Fibroblast of peridontal ligament (primary cell): ENCODE measurements around the gene OPRL1.
A peak's percentile ranks its signal among the peaks of the same experiment; 100 is the strongest.

ENCODE experiments used
- DNase-seq: peaks from one replicate; pipeline ENCODE4 v3.0.0-alpha.2; 2010; ENCODE audit errors: extremely low read depth

OPRL1 gene

GRCh38 chr20:64056889-64057627 lies 22.8 kb upstream of the OPRL1 start:
- DNase-seq = no peak

- DNase-seq = peak; percentile 36
Observed at GRCh38 chr20:64057628-64058498, 22.0 kb upstream of the OPRL1 start.

GRCh38 chr20:64058536-64058935 lies 21.3 kb upstream of the OPRL1 start:
- no peak for DNase-seq

DNA sequence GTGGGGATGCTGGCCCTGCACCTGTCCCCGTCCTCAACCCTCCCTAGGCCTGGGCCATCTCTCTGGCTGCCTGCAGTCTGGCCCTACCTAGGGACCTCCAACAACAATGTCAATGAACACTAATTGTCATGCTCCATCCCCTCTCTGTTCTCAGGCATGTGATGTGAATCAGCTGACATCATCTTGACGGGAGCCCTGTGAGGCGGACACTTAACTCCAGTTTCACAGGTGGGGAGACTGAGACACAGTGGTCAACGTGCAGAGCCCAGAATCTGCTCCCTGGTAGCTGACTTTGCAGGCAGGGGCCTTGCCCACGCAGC lies 17.6 kb upstream of the OPRL1 start:
- no peak for DNase-seq

DNA sequence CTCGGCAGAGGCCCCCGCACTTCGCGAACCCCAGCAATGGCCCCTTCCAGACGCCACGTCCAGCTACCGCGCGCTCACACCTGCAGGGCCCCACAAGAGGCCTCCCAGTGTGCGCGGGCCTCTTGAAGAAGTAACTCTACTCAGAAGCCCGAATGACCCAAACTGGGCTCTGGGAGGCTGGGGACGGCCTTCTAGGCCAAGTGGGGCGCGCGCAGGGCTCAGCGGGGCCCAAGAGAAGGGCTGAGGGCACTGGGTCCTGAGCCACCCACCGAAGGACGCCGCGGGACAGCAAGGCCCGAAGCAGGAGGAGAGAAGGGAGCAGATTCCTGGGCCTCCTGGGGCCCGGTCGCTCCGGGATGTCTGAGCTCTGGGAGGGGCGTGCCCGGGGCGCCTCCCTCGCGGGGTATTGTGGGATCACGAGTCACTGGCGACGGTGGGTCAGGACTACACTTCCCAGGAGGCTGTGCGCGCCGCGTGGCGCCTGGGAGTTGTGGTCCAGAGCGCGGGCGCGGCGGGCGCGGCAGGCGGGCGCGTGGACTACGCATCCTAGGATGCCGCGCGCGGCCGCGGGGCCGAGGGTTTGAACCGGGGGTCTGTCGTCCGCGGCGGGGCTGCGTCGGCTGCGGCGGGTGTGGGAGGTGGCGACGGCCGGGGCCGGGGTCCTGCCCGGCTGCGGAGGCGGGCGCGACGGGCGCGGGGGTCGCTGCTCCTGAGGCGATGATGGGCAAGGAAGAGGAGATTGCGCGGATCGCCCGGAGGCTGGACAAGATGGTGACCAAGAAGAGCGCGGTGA lies 17.1 kb upstream of the OPRL1 start, which contains the start of gene TCEA2:
Gene TCEA2, plus strand, starts transcription at position 603 of the 793 bp plus-strand sequence. Its CDS starts 115 bp downstream, at position 718.
- peak; percentile 94 for DNase-seq

DNA sequence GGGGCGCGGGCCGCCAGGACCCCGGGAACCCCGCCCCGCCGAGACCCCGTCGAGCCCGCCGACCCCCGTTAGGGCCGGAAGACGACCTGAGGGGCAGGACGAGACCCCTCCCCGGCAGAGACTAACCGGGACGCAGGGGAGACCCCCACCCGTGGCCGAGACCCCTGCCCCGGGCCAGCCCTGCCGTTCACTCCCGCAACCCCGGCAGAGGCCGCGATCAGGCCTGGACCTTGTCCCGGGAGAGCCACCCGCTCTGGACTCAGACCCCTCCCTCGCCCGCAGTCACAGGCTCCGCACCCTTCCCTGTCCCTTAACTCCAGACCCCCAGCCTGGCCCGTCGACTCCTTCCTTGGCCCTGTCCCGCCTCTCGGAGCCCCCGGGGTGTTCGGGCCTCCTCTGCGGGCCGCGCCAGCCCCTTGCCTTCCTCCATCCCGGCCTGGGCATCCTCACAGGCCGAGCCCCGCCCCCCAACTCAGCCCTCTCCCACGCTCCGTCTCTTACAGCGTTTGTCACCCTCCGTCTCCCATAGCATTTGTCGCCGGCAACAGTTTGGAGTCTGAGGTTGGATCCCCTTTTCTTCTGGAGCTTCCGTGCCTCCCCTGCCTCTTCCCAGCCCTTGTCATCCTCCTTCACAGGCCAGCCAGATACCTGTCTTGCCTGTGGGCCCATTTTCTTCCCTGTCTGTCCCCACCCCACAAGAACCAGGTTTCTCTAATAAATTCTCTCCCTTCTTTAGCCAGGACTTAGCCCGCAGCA lies 16.3 kb upstream of the OPRL1 start:
- DNase-seq = peak; percentile 5

DNA sequence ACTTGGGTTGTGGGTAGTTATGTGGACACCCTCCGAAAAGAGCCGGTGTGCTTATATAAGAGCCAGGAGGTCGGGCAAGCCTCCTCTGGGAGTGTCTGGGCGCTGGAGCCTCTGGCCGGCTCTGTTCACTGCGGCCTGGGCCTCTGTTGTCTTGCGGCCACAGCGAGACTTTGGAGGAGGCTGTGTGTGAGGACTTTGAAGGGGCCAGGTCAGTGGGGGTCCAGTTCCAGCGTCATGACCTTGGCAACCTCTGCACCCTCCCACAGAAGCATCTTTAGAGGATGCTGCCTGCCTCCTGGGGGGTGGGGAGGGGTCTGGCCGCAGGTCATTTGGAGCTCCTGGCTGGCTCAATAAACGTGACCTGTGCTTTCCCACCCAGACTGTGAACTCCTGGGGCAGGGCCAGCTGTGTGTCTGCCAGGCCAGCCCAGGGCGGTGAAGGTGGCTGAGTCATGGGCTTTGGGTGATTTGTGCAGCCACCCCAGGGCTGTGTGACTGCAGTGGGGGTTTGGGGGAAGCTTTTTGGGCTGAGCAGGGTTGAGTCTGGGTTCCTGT lies 15.7 kb upstream of the OPRL1 start:
- DNase-seq = peak; percentile 37

DNA sequence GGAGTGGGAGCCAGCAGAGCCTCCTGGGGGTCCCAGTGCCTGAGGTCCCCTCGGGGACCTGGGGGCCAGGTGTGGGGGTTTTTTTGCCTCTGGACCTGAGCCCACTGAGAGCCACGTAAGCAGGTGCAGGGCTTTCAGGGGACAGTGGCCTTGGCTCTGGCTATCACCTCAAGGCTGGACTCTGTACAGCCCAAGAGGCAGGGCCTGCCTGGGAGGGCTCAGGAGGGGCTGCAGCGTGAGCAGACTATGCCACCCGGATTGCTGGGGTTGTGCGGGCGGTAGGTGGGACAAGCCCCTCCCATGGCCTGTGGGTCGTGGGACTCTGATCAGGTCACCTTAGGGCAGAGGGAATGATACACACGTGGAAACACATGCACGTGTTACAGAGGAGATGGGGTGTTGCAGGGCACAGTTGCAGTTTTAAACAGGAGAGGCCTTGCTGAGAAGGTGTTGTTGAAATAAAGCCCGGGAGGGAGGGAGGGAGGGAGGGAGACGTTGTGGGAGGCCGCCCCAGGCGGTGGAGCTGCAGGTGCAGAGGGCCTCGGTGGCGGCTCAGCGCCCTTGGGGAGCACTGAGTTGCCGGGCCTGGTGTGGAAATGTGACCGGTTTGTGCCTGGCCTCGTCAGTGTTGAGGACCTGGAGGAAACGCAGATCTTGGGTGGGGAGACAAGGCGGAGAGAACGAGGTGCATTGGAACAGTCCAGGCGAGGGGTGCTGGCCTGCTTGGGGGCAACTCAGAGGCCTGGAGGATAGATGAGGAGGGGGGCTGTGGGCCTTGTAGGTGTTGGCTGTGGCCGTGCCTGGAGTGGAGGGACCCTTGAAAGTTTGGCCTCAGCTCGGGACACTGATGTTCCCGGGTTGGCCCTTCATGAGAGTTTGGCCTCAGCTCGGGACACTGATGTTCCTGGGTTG lies 14.6 kb upstream of the OPRL1 start:
- DNase-seq = no peak

DNA sequence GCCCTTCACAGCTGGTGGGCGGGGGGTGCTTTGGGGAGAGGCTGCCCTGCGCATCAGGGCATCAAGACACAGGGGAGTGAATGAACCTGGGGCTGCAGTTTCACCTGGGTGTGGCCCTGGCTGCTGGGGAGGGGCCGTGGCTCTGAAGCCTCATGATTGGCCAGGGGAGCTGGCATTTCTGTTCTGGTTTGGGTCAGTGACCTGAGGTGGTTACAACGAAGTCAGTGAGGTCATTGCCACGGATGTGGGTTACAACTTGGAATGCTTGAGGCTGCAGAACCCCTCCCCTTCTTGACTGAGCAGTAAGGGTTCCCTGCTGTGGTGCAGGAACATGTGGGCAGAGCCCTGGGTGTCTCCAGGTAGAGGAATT lies 13.9 kb upstream of the OPRL1 start:
- peak; percentile 66 for DNase-seq

- no peak for DNase-seq
Observed at GRCh38 chr20:64067005-64067632, 12.8 kb upstream of the OPRL1 start.

- no peak for DNase-seq
Observed at GRCh38 chr20:64067733-64068307, 12.1 kb upstream of the OPRL1 start.

DNA sequence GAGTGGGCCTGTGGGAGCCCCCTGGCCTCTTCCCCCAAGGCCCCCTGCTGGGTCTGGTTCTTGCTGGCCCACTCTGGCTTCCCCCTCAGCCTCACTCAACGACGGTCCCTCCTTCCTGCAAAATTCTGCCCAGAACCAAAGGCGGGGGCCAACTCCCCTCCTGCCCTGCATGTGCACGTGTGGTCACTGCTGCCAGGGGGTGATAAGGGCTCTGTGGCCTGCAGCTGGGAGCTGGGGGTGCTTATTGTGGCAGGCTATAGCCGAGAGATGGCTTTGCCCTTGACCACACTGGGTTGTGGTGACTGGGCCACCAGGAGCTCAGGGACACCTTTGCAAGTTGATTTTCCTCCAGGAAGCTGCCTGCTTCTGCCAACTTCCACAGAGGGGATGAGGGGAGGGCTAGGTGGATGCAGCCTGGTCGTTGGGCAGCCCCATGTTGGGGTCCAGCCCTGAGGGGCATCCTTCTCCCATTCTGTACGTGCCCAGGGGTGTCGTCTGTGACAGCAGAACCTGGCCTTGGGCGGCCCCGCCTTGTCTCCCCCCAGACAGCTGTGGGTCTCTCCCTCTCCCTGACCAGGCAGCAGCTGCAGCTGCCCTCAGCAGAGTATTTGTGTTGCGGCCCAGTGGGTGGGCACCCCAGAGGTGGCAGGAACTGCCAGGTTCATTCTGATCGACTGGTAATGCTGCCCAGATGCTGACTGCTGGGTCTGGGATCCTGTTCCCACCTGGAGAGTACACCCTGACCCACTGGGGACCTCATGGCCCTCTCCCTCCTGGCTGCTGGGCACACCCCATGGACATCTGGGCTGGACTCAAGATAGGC lies 11.3 kb upstream of the OPRL1 start:
- no peak for DNase-seq

DNA sequence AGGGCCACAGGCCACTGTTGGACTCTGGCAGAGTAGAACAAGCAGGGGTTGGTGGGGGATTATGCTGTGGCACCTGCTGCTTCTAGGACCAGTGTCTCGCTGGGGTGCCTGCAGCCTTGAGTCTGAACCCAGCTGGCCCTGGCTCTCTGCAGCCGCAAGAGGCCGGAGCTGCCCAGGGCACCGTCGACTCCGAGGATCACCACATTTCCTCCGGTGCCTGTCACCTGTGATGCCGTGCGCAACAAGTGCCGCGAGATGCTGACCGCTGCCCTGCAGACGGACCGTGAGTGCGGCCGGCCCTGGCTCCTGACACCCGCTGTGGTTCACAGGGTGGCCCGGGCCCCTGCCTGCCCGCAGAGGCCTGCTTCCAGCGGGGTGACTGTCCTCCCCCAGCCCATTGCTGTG lies 10.7 kb upstream of the OPRL1 start:
- no peak for DNase-seq

DNA sequence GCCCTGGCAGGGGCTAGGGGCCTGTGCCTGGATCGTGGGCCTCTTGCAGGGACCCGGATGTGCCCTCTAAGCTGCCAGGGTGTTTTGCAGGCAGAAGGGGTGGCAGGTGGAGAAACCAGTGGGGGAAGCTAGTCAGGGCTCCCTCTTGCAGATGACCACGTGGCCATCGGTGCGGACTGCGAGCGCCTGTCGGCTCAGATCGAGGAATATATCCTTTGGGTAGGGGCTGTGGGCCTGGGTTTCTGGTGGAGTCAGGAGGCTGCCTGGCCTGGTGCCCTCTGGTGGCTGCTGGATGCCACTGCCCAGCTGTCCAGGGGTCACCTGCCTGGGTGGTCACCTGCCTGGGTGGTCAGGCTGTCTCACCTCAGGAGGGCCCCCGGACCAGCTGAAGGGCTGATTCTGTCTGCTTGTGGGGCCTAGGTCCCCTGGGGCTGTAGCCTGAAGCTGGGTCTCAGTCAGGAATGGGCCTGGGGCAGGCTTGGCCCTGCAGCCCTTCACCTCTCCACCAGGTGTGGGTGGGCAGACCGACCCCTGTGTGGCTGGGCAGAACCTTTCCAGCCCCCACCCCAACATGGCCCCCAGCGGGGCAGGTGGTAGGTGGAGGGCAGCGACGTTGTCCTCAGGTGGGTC lies 10.2 kb upstream of the OPRL1 start:
- no peak for DNase-seq

DNA sequence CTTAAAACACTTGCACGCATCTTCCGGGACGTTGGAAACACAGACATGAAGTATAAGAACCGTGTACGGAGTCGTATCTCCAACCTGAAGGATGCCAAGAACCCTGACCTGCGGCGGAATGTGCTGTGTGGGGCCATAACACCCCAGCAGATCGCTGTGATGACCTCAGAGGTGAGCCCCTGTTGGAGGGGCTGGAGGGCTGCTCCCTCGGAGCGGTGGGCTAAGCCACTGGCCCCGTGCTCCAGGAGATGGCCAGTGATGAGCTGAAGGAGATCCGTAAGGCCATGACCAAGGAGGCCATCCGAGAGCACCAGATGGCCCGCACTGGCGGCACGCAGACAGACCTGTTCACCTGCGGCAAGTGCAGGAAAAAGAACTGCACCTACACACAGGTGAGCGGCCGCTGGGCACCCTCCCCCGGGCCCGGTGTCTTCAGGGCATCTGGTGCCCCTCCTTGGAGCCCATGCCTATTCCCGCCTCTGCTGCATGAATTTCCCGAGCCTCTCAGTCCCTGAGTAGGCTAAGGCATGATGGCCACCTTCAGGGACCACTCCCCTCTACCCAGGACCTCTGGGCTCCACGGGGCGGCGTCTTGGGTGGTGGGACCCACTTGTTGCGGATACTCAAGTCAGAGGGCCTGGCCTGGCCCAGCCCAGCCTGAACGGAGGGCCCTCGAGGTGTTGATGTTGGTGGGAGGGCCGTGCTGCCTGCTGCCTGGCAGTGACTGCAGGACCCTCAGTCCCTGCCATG lies 9.5 kb upstream of the OPRL1 start:
- DNase-seq = no peak

- DNase-seq = no peak
Observed at GRCh38 chr20:64071341-64072332, 8.2 kb upstream of the OPRL1 start.
